NCI-H2171 (cell line): ENCODE results near the gene UACA.
"Not testable (repeated sequence)": the region's sequence is repeated elsewhere in the genome, so short reads cannot be mapped to it uniquely, and the experiment has no call there.

Source experiments
- DNase-seq: peaks from one replicate; lab custom pipeline; 2025; lab: John Stamatoyannopoulos, UW

The UACA gene

DNA sequence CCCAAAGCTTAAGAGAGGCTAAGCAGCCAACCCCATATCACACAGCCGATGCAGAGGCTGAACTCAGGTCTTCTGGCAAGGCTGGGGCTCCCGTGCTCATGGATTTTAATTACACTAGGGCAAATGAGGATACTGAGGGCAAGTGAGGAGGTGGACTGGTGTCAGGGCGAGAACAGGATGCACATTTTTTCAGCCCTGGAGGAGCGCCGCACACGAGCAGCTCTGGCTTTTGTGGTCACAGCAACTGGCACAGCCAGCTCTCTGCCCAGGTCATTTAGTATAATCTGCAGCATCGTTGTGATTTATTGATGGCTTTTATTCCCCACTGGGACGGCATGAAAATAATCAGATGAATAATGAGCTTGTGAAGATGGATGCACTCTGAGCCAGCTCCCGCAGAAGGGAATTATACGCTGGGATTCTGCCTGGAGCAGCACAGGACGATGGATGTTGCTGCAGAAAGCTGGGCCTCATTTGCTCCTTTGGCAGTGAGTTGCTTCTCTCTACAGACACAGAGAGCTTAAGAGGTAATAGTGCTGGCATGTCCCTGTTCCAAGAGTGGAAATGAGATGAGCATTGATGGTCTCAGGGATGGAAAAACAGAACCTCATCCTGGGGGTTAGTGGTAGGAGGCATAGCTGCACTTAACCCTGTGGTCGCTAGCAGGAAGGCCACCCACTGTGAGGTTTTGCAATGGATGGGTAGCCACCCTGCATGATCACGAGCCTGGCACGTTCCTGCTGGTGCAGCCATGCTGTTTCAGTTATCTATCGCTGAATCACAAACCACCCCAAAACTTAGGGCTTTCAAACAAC lies 135.4 kb downstream of the UACA start:
- DNase-seq, result no peak

DNA sequence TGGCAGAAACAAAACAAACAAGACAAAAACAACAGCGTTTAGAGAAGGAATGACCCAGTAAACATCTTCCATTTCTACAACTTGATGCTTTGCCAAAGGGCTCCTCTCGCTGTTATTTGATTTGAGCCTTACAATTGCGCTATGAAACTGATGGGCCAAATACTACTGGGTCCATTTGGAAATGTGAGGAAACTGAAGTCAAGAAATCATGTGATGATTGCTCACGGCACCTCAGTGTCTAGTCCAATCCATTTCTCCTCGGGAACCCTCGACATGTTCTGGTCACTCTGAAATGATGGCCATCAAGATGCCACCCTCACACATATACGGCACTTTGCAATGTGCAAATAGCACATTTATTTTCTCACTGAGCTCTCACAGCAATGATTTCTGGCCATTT lies 136.0 kb downstream of the UACA start:
- no peak for DNase-seq

DNA sequence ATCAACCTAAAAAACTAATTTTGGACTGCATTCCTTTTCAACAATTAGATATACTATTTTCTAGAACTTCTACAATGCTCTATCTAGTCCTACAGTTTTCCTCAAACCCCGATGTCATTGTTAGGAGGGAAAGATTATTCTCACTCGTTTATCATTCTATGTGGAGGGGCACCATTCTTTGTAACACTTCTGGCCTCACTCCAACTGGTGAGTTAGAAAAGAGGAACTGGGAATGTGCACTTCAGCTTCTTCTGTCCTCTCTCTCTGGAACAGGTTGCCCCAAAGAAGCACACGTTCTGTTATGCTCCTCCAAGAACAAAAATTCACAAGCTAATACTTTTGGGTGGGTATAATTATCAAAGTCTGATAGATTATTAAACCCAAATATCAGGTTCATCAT lies 137.9 kb downstream of the UACA start:
- no peak for DNase-seq

DNA sequence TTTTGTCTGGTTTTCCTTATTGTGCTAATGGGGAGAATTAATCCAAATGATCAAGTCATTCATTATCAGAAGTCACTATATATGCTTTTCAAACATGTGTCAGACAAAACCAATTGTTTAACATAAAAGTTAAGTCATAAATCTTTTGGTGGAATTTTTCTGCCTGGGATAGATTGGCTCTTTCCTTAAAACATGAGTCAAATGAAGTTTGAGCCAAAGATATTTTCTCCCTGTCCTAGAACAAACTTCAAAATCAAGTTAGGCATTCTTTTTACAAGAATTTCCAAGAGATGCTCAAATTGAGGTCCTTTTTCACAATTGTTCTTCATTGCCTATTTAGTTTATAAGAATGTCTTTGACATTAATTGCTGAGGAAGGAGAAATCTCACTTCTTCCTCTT lies 138.3 kb downstream of the UACA start:
- no peak for DNase-seq

DNA sequence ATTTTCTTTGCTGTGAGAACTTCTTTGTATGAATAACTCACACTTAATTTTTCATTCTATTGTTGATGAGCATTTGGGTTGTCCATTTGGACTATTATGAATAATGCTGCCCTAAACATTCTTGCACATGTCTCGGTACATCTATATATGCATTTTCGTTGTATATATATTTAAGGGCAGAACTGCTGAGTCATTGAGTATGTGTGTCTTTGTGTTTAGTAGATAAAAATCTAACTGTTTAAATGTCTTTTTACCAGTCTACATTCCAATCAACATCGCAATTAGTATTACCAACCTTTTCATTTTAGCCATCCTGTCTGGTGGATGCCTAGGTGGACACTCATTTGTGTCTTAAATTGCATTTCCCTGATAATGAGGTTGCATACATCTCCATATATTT lies 144.4 kb downstream of the UACA start:
- no peak for DNase-seq

DNA sequence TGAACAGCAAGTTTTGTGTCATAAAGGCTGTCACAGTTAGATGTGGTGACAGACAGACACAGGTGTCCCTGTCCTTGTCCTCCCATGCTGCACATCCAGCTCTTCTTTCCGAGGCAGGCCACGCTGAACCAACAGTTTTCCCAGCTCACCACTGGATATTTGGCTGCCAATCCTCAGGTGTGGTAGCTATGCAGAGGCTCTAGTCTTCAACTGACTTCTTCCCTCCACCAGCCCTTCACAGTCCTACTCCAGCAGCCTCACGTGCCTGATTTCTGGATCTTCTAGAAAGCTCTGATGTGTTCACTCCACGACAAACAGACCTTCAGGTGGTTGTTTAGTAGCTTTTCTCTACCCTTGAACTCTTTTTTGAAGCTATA lies 145.5 kb downstream of the UACA start:
- no peak for DNase-seq

DNA sequence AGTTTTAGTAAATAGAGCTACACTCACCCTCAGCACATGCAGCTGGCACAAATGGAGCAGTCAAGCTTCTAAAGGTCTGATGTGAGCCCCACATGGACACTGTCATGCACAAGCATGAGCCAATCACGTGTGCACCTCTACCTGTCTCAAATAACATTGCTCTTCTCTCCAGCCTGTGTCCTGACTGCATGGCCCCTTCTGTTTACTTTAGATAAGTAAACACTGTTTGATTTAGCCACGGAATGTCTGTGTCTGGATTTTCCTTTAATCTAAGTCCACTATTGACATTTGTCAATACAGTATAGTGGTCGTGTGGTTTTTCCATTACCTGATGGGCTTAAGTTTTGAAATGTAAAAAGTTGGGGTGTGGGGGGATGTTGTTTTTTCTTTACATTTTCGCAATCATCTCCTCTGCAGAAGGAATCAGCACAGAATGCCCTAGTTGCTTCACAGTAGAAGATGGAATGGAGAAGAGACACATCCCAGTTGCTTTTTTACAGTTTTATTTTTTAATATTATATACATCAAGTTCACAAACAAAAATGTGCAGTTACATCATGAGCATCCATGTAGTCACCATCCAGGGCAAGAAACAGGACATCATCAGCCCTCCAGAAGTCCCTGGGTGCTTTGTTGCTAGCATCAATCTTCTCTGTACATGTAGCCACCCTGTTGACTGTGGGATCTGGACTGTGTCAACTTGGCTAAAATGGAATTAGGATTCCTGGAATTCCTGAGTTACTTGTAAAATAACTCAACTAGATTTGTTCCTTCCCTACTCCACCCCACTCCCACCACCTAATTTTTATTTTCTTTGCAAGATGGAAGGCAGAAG lies 146.1 kb downstream of the UACA start:
- DNase-seq, result no peak

DNA sequence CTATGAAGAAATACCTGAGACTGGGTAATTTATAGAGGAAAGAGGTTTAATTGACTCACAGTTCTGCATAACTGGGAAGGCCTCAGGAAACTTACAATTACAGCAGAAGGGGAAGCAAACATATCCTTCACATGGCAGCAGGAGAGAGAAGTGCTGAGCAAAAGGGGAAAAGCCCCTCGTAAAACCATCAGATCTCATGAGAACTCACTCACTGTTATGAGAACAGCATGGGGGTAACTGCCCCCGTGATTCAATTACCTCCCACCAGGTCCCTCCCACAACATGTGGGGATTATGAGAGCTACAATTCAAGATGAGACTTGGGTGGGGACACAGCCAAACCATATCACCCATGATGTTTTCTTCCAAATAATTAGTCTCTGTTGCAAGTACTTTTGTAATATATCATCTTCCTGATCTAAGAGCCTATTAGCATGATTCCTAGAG lies 147.0 kb downstream of the UACA start:
- not testable (repeated sequence) for DNase-seq

DNA sequence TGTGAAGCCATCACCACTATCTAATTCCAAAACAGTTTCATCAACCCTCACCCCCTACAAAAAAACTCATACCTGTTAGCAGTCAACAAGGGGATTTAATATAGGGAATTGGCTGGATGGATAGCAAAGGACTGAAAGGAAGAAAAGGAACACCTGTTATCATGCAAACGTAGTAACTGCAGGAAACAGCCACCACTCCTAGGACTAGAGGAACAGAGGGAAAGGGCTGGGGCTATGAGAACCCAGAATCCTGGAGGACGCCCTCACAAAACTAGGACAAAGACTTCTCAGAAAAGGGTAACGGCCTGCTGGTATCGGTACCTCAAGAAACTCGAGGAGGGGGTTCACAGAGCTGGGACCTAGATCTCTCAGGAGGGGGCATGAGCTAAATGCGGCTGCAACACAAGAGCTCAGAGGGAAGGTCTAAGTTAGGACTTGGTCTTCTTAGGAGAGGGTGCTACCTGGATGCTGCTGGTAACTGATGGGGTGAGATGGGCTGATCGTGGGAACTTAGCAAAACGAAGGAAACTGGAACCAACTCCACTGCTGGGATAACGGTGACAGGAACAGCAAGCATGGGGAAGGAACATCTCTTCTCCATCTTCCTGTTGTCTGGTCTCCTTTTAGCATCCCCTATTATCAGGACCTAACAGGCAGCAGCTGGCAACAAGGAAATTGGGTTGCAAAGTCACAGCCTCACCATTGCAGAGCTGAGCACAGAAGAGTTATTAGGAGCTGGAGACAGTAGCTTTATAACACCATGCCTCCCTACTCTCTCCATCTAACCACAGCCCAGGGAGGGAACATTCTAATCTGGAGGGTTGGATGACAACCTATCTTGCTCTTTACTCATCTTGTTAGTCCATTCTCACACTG lies 147.7 kb downstream of the UACA start:
- no peak for DNase-seq

DNA sequence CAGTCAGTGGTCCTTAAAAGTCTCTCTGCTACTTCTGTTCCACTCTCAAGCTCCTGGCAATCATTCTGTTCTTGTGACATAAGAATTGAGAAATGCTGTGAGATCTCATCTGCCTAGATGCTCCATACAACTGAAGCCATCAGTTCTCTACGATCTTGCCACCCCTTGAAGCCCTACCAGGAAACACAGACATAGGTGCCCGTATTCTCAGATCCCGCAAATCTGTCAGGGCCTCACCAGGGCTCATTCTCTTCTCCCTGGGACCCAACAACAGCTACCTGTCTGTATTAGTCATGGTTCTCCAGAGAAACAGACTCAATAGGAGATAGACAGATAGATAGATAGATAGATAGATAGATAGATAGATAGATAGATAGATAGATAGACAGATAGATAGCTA lies 149.1 kb downstream of the UACA start:
- no peak for DNase-seq

DNA sequence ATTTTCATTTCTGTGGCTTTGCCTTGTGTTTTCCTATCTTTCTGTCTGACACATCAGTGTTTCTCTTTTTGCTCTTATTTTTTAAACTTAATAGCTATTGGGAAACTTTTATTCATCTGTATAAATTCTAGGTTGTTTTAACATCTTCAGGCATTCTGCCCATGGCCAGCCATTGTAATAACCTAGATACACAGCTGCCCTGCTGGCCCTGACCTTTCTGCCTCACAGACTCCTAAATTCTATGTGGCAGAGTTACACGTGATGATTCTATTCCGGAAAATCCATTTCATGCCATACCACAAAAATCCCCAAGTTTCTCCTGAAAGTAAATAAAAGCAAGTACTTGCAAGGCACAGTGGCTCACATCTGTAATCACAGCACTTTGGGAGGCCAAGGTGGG lies 150.1 kb downstream of the UACA start:
- no peak for DNase-seq

DNA sequence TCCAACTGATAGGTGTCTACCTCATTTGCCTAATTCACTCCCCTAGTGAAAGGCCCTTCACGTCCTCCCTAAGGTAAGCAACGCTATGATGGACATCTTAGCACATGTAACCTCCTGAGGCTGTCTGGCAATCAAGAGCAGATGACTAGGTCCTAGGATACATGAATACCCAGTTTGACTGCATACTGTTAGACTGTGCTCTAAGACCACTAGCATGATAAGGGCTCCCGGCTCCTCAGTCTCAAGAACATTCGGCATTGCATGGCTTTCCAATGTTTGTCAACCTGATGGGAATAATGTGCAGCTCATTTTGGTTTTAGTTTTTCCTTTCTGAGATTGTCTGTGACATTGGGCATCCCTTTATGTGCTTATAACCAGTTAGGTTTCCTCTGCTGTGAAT lies 152.1 kb downstream of the UACA start:
- DNase-seq, result no peak

DNA sequence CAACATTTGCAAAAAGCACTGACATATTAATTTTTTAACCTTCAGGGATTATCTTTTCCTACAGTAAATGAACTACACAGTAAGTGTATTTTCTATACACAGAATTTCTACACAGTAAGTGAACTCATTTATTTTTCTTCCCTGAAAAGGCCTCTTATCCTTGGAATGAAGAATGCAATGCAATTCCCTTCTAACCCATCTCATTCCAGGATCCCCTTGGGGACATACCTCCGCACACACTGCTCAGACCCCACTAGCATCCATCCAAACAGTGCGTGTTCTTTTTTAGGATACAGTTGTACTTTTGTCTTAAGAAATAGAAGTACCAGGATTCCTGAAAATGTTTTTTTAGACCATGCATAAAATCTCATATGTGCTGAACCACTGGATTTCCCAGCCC lies 152.8 kb downstream of the UACA start:
- no peak for DNase-seq

DNA sequence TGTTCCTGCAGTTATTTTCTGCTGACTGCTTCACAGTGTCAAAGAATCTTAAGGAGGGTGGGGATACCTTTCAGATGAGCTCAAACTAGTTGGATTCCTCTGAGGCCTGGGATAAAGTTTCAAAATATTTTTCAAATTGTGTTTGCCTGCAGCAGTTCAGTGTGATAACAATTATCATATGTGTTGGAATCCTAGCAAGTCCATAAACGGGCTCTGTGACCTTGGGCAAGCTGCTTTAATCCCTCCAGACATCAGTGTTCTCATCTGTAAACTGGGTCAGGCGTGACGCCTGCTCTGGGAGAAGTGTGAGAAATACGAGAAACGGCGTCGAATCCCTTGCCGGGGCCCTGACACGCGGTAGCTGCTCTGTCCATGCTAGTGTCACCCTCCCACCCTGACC lies 153.5 kb downstream of the UACA start:
- no peak for DNase-seq

DNA sequence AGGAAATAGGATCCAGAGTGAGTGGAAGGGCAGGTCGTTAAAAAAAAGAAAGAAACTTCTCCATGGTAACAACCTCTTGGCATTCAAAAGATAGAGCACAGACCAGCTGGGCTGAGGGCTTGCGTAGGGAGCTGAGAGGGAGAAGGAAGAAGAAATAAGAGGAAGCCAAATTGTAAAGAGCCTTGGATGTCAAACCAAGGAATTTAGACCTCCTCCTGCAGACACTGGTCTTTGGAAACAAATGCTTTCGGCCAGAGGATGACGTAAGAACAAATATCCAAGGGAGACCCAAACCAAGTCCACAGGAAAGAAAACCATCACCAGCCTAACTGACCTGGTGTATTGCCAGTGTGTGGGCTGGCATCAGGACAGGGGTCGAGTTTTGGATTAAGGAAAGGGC lies 155.2 kb downstream of the UACA start:
- DNase-seq, result no peak

DNA sequence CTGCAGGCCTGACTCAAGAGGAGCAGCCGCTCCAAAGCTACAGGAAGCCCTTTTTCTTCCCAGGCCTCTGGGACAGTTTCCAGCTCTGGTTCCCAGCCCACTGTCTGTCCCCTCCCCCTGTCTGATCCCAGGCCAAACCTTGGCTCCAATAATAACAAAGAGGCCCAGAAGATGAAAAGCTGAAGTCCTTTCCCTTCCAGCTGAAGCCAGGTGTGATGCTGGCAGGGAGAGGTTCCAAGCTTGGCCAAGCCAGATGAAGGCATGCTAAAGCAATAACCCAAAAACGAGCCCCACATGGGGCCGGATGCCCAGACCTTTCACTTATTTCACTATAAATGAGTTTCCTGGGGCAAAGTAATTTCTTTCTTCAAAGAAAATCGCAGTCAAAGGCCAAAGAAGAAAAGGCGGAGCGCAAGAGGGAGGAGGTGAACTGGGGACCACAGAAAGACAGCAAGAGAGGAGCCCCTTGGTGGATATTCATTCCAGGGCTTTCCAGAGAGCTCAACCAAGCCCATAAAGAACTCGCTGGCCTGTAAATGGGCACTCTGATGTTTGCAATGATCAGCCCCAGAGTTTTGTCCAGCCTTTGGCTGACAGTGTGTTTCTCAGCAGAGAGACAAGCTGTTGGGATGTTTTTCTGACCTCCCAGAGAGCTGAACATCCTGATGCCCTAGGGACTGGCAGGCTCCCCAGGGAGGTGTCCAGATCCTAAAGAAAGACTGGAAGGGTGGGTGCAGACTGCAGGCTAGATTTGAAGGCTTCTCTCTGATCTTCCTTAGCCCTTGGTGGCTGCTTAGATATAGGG lies 157.6 kb downstream of the UACA start:
- DNase-seq, result no peak

DNA sequence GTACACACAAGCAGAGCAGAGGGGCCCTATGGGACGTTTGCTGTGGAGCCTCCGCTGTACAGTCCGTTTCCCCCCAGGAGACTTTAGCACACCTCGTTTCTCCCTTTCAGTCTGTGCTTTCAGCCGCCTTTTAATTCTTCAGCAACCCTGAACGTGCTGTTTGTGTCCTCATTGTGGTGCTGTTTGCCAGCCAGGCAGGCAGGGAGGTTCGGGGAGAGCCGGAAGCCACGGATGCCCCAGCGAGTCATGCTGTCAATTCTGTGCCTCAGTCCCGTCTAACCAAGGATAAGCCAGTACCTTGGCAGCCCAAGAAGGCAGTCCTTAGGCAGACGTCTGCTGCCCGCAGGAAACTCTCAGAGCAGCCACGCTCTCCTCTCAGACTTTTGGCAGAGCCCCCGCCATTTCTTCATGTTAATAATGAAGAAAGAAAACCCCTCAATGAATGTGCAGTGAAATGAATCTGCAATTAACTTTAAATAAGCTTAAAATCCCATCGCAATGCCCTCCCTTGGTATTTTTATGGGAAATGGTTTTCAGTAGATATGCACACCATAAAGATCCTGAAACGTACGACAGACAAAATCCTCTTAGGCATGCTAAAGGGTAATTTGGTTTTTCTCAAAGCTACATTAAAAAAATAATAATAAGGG lies 158.6 kb downstream of the UACA start:
- no peak for DNase-seq
